Transverse colon (tissue), 3 donors: ENCODE measurements around the gene EPHB2.

Experiments
- EP300 ChIP-seq: sonication (generic); formaldehyde crosslinking; IDR thresholded peaks from one replicate; pipeline ENCODE4 v1.6.1; 2017; ENCODE audit warnings: antibody characterized with exemption, low read depth
- POLR2A ChIP-seq: fragments of 450-650 bp; IDR thresholded peaks from one replicate; pipeline ENCODE4 v1.6.1; 2016; ENCODE audit warnings: antibody characterized with exemption, mild to moderate bottlenecking, moderate library complexity
- TF ChIP-seq, protein P1 (sequence below), 5 experiments: fragments of 200-600 bp in 3 of 5; fragments of 450-650 bp in 2 of 5; sonication (generic) in 3 of 5; IDR thresholded peaks; 1 replicate in 2 of 5; 2 replicates in 3 of 5; pipeline ENCODE4 v1.5.1; 2016 to 2017; ENCODE audit warnings: antibody characterized with exemption in 5 of 5, inconsistent platforms in 3 of 5, mild to moderate bottlenecking in 2 of 5, moderate library complexity in 1 of 5

DNA sequence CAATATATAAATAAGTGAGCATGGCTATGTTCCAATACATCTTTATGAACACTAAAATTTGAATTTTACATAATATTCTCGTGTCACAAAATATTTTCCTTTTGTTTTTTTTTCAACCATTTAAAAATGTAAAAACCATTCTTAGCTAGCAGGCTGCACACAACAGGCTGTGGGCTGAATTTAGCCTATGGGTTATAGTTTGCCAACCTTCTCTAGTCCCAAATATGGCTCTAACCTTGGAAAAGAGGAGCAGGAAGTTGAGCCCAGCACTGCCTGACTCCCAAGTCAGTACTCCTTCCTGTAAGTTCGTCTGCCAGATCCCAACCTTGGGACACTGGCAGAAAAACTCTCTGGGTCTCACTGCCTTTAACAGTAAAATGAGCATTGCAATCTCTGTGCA, 44.2 kb upstream of the EPHB2 start:
- TF ChIP-seq, protein P1, sequence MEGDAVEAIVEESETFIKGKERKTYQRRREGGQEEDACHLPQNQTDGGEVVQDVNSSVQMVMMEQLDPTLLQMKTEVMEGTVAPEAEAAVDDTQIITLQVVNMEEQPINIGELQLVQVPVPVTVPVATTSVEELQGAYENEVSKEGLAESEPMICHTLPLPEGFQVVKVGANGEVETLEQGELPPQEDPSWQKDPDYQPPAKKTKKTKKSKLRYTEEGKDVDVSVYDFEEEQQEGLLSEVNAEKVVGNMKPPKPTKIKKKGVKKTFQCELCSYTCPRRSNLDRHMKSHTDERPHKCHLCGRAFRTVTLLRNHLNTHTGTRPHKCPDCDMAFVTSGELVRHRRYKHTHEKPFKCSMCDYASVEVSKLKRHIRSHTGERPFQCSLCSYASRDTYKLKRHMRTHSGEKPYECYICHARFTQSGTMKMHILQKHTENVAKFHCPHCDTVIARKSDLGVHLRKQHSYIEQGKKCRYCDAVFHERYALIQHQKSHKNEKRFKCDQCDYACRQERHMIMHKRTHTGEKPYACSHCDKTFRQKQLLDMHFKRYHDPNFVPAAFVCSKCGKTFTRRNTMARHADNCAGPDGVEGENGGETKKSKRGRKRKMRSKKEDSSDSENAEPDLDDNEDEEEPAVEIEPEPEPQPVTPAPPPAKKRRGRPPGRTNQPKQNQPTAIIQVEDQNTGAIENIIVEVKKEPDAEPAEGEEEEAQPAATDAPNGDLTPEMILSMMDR (IDR thresholded peaks at IDR 0.05) = no peak
- TF ChIP-seq EP300 = no peak
- no peak for TF ChIP-seq POLR2A
